HFFc6 (cell line): Measurements from ENCODE around the gene MRPL3. TPM values are rescaled to one million over a fixed set of nuclear protein-coding genes. Genes with fewer than 3 reads are reported as not detected.

Source experiments
- DNase-seq: peaks from one replicate; pipeline ENCODE4 v3.0.0-alpha.2; 2018
- H3K27ac Mint-ChIP-seq: 2 replicates; pipeline ENCODE4 v1.8.0; 2020; ENCODE audit warnings: mild to moderate bottlenecking, mixed read lengths
- H3K27me3 Mint-ChIP-seq: 2 replicates; pipeline ENCODE4 v1.8.0; 2021; ENCODE audit warnings: mild to moderate bottlenecking, moderate library complexity, mixed read lengths; ENCODE audit not compliant: insufficient read depth
- H3K36me3 Mint-ChIP-seq: 2 replicates; pipeline ENCODE4 v1.8.0; 2021; ENCODE audit warnings: low read depth, mixed read lengths
- H3K4me1 Mint-ChIP-seq: 2 replicates; pipeline ENCODE4 v1.8.0; 2020; ENCODE audit warnings: low read depth, mixed read lengths
- H3K4me3 Mint-ChIP-seq: 2 replicates; pipeline ENCODE4 v1.8.0; 2020; ENCODE audit warnings: mild to moderate bottlenecking, moderate library complexity, mixed read lengths
- H3K9me3 Mint-ChIP-seq: 2 replicates; pipeline ENCODE4 v1.8.0; 2020; ENCODE audit warnings: mild to moderate bottlenecking, mixed read lengths
- CTCF ChIP-seq: fragments of 200-600 bp; sonication (generic); IDR thresholded peaks from 2 replicates; pipeline ENCODE4 v1.5.0; 2021; ENCODE audit warnings: antibody characterized with exemption, mild to moderate bottlenecking
- total RNA-seq, 6 experiments: library from RNA; stranded (reverse); fragmentation: NEBNext Ultra II Directional; extraction: Animal tissue kit (Norgen Biotek cat#: 25700); gene quantifications; 2 replicates in 1 of 6; 3 replicates in 5 of 6; pipeline ENCODE4 v1.2.3, GENCODE V29; 2021

MRPL3 gene
- total RNA-seq, 6 experiments from 2014 or later = 98.7 to 125 (median 115) TPM

GRCh38 chr3:131444180-131444579, 58.6 kb downstream of the MRPL3 start:
- Mint-ChIP-seq H3K27me3 (no peaks in the 10 kb centered on the region), H3K4me1 (no peaks in the 10 kb centered on the region), H3K4me3 (no peak overlapping the region), H3K9me3 (peaks cover 11% of the 10 kb centered on the region; the same call in 1 of the 2 replicates), H3K36me3 (no peaks in the 10 kb centered on the region), H3K27ac (no peak overlapping the region)
- no peak for DNase-seq
- TF ChIP-seq CTCF = no peak

- TF ChIP-seq CTCF = no peak
- no peak for DNase-seq
- Mint-ChIP-seq H3K9me3 (no peaks in the 10 kb centered on the region), H3K4me3 (no peak overlapping the region), H3K27me3 (no peaks in the 10 kb centered on the region), H3K4me1 (no peaks in the 10 kb centered on the region), H3K36me3 (no peaks in the 10 kb centered on the region), H3K27ac (no peak overlapping the region)
Measured at GRCh38 chr3:131439084-131439483, 63.7 kb downstream of the MRPL3 start.

GRCh38 chr3:131435000-131435399, 67.8 kb downstream of the MRPL3 start:
- Mint-ChIP-seq H3K9me3 (no peaks in the 10 kb centered on the region), H3K4me3 (no peak overlapping the region), H3K27me3 (peaks cover 4% of the 10 kb centered on the region; the same call in 1 of the 2 replicates), H3K36me3 (no peaks in the 10 kb centered on the region), H3K27ac (no peak overlapping the region), H3K4me1 (no peaks in the 10 kb centered on the region)
- no peak for DNase-seq
- TF ChIP-seq CTCF = no peak

- DNase-seq = no peak
- Mint-ChIP-seq H3K36me3 (no peaks in the 10 kb centered on the region), H3K4me1 (no peaks in the 10 kb centered on the region), H3K27me3 (peaks cover 8% of the 10 kb centered on the region; the same call in 1 of the 2 replicates), H3K4me3 (no peak overlapping the region), H3K27ac (no peak overlapping the region), H3K9me3 (no peaks in the 10 kb centered on the region)
- TF ChIP-seq CTCF = no peak
Measured at GRCh38 chr3:131432441-131432840, 70.3 kb downstream of the MRPL3 start.

- Mint-ChIP-seq H3K27me3 (peaks cover 8% of the 10 kb centered on the region; the same call in 1 of the 2 replicates), H3K9me3 (no peaks in the 10 kb centered on the region), H3K36me3 (no peaks in the 10 kb centered on the region), H3K4me3 (no peak overlapping the region), H3K27ac (no peak overlapping the region), H3K4me1 (no peaks in the 10 kb centered on the region)
- no peak for TF ChIP-seq CTCF
- DNase-seq = no peak
Measured at GRCh38 chr3:131431754-131432153, 71.0 kb downstream of the MRPL3 start.

- no peak for DNase-seq
- peaks cover 8% of the 10 kb centered on the region for H3K27me3 Mint-ChIP-seq
Measured at GRCh38 chr3:131427226-131427625, 75.5 kb downstream of the MRPL3 start.

More at GRCh38 chr3:131427226-131427625, 75.5 kb downstream of the MRPL3 start:
- no peak for TF ChIP-seq CTCF
- Mint-ChIP-seq H3K4me1 (no peaks in the 10 kb centered on the region), H3K4me3 (no peak overlapping the region), H3K27ac (no peak overlapping the region), H3K36me3 (no peaks in the 10 kb centered on the region), H3K9me3 (no peaks in the 10 kb centered on the region)
